ENCODE data around the gene ZSCAN12.

- TF ChIP-seq CTCF (IDR thresholded peaks at IDR 0.05 in 2 of 3, conservative IDR thresholded peaks at IDR 0.05 in 1 of 3; ENCODE audit: borderline replicate concordance in 1 of 3, insufficient read depth in 1 of 3, low read depth in 2 of 3, low read length in 2 of 3) (no peak), ZNF274 (IDR thresholded peaks at IDR 0.05; ENCODE audit: low read depth, low read length) (no peak), EZH2phosphoT487 (IDR thresholded peaks at IDR 0.05; ENCODE audit: borderline replicate concordance) (no peak), RAD21 (IDR thresholded peaks at IDR 0.05; ENCODE audit: low read depth) (no peak), POLR2A (IDR thresholded peaks at IDR 0.05; ENCODE audit: borderline replicate concordance, extremely low read depth, insufficient read depth, insufficient read length) (no peak), MAX (IDR thresholded peaks at IDR 0.05) (no peak), POLR2AphosphoS5 (IDR thresholded peaks at IDR 0.05; ENCODE audit: low read depth, low read length) (no peak), EZH2 (IDR thresholded peaks at IDR 0.05) (no peak), TCF7L2 (IDR thresholded peaks at IDR 0.05; ENCODE audit: borderline replicate concordance, extremely low read depth, insufficient read depth, insufficient read length) (no peak), SP1 (IDR thresholded peaks at IDR 0.05; ENCODE audit: low read depth) (no peak), YY1 (IDR thresholded peaks at IDR 0.05; ENCODE audit: extremely low read depth, insufficient replicate concordance, low read depth, low read length) (no peak), SIN3A (IDR thresholded peaks at IDR 0.05; ENCODE audit: low read depth) (no peak), CEBPB (IDR thresholded peaks at IDR 0.05; ENCODE audit: low read depth) (no peak)
Observed at GRCh38 chr6:28340310-28341095, 59.0 kb downstream of the ZSCAN12 start.
